Mesenchymal stem cell (in vitro differentiated cells and primary cell): Measurements from ENCODE around the gene IL1RL2.

Experiments
- DNase-seq: peaks from one replicate; pipeline ENCODE4 v3.0.0-alpha.2; 2013
- H2AFZ ChIP-seq: one replicate; pipeline ENCODE4 v1.6.1; 2013; ENCODE audit warnings: low read depth, mild to moderate bottlenecking, control low read depth, inconsistent platforms, low read length, moderate library complexity
- H2AK5ac ChIP-seq: 2 replicates; pipeline ENCODE4 v1.6.1; 2013; ENCODE audit warnings: low read length, moderate library complexity, mild to moderate bottlenecking, inconsistent platforms; ENCODE audit not compliant: severe bottlenecking
- H2BK120ac ChIP-seq: one replicate; pipeline ENCODE4 v1.6.1; 2013; ENCODE audit warnings: low read depth, mild to moderate bottlenecking, inconsistent platforms, low read length, moderate library complexity
- H2BK12ac ChIP-seq, 2 experiments: one replicate each; pipeline ENCODE4 v1.6.1; 2013; ENCODE audit warnings: inconsistent platforms in 2 of 2, low read length in 2 of 2, mild to moderate bottlenecking in 2 of 2, moderate library complexity in 2 of 2, control low read depth in 1 of 2
- H2BK15ac ChIP-seq: one replicate; pipeline ENCODE4 v1.6.1; 2013; ENCODE audit warnings: mild to moderate bottlenecking, low read depth, inconsistent platforms; ENCODE audit not compliant: poor library complexity, severe bottlenecking
- H2BK5ac ChIP-seq: 2 replicates; pipeline ENCODE4 v1.6.1; 2013; ENCODE audit warnings: low read depth, mild to moderate bottlenecking, low read length, control low read depth, inconsistent platforms; ENCODE audit not compliant: poor library complexity, severe bottlenecking
- H3K14ac ChIP-seq, 2 experiments: one replicate each; pipeline ENCODE4 v1.6.1; 2013; ENCODE audit warnings: inconsistent platforms in 2 of 2, low read length in 2 of 2, control low read depth in 1 of 2, mild to moderate bottlenecking in 1 of 2, moderate library complexity in 1 of 2
- H3K18ac ChIP-seq, 2 experiments: one replicate each; pipeline ENCODE4 v1.6.1; 2013; ENCODE audit warnings: inconsistent platforms in 2 of 2, low read length in 2 of 2, control low read depth in 1 of 2, low read depth in 1 of 2, mild to moderate bottlenecking in 1 of 2
- H3K23ac ChIP-seq, 2 experiments: one replicate each; pipeline ENCODE4 v1.6.1; 2013; ENCODE audit warnings: inconsistent platforms in 2 of 2, low read length in 2 of 2, mild to moderate bottlenecking in 2 of 2, moderate library complexity in 2 of 2, control low read depth in 1 of 2
- H3K27ac ChIP-seq: 2 replicates; pipeline ENCODE4 v1.5.1; 2013; ENCODE audit warnings: mild to moderate bottlenecking, moderate library complexity, low read length, control low read depth, inconsistent platforms; ENCODE audit not compliant: poor library complexity, severe bottlenecking
- H3K27me3 ChIP-seq, 2 experiments: 2 replicates each; pipeline versions ENCODE4 v1.6.1 to v1.7.0; 2013; ENCODE audit warnings: low read length in 2 of 2, mild to moderate bottlenecking in 2 of 2, moderate library complexity in 2 of 2, control low read depth in 1 of 2, inconsistent platforms in 1 of 2; ENCODE audit not compliant: control insufficient read depth in 1 of 2, insufficient read depth in 1 of 2
- H3K36me3 ChIP-seq, 2 experiments: 2 replicates each; pipeline versions ENCODE4 v1.6.1 to v1.7.0; 2013; ENCODE audit warnings: low read length in 2 of 2, control low read depth in 1 of 2, inconsistent platforms in 1 of 2, low read depth in 1 of 2, mild to moderate bottlenecking in 1 of 2; ENCODE audit not compliant: insufficient read depth in 2 of 2, control insufficient read depth in 1 of 2
- H3K4ac ChIP-seq, 2 experiments: one replicate each; pipeline ENCODE4 v1.6.1; 2013; ENCODE audit warnings: inconsistent platforms in 2 of 2, low read length in 2 of 2, mild to moderate bottlenecking in 2 of 2, moderate library complexity in 2 of 2, control low read depth in 1 of 2, low read depth in 1 of 2
- H3K4me1 ChIP-seq: 2 replicates; pipeline ENCODE4 v1.6.1; 2013; ENCODE audit warnings: low read depth, low read length, control low read depth; ENCODE audit not compliant: control insufficient read depth, insufficient read depth
- H3K4me2 ChIP-seq: 2 replicates; pipeline ENCODE4 v1.6.1; 2013; ENCODE audit warnings: low read length, mild to moderate bottlenecking, inconsistent platforms; ENCODE audit not compliant: poor library complexity, severe bottlenecking
- H3K4me3 ChIP-seq, 2 experiments: 2 replicates each; pipeline versions ENCODE4 v1.5.1 to v1.7.0; 2013; ENCODE audit warnings: low read length in 2 of 2, mild to moderate bottlenecking in 2 of 2, control low read depth in 1 of 2, low read depth in 1 of 2; ENCODE audit not compliant: insufficient read depth in 1 of 2
- H3K79me1 ChIP-seq: replicated peaks from 2 replicates; pipeline ENCODE4 v1.6.1; 2013; ENCODE audit warnings: mild to moderate bottlenecking, control low read depth, low read length, inconsistent platforms; ENCODE audit not compliant: poor library complexity, severe bottlenecking
- H3K9ac ChIP-seq: 2 replicates; pipeline ENCODE4 v1.7.0; 2013; ENCODE audit warnings: mild to moderate bottlenecking, low read length, moderate library complexity
- H3K9me3 ChIP-seq: 2 replicates; pipeline ENCODE4 v1.7.0; 2013; ENCODE audit warnings: mild to moderate bottlenecking, low read length; ENCODE audit not compliant: control insufficient read depth
- H4K8ac ChIP-seq: one replicate; pipeline ENCODE4 v1.6.1; 2013; ENCODE audit warnings: inconsistent platforms, mild to moderate bottlenecking, low read length, moderate library complexity
- H4K91ac ChIP-seq: one replicate; pipeline ENCODE4 v1.6.1; 2013; ENCODE audit warnings: mild to moderate bottlenecking, low read length, inconsistent platforms
- WGBS: methylation state at CpG from one replicate; pipeline ENCODE4 v1.1.7; 2013; ENCODE audit warnings: mixed read lengths; 5-methylcytosine and 5-hydroxymethylcytosine counted together

IL1RL2 gene

GRCh38 chr2:102142829-102143449 is 43.9 kb upstream of the IL1RL2 start:
- peaks cover 8% of the 10 kb centered on the region for H3K4me1 ChIP-seq
- H3K36me3 ChIP-seq, result peaks cover 10 to 37% of the 10 kb centered on the region in 2 experiments
- peak overlapping the region; percentile 96 for H4K91ac ChIP-seq
- H3K23ac ChIP-seq, result peak overlapping the region in 1 of 2 experiments; percentile 63
- peaks cover 33% of the 10 kb centered on the region for H3K9me3 ChIP-seq
- H3K4me2 ChIP-seq, result peak overlapping the region; percentile 42
- H3K27ac ChIP-seq, result no peak overlapping the region
- no peak overlapping the region for H2AFZ ChIP-seq
- peak overlapping the region; percentile 98 for H3K9ac ChIP-seq
- H3K14ac ChIP-seq, result peak overlapping the region in 1 of 2 experiments; percentile 98
- H4K8ac ChIP-seq, result peak overlapping the region; percentile 85
- peak overlapping the region; percentile 57 to 69 for H3K4ac ChIP-seq
- WGBS, result 14% methylated on average over 35 of the region's 42 CpGs
- H2BK12ac ChIP-seq, result peak overlapping the region; percentile 42 to 51
- H2BK120ac ChIP-seq, result peak overlapping the region; percentile 94
- no peak overlapping the region for H2AK5ac ChIP-seq
- DNase-seq, result peak; percentile 78
- H3K27me3 ChIP-seq, result no peaks in the 10 kb centered on the region
- no peak overlapping the region for H2BK15ac ChIP-seq
- peak overlapping the region; percentile 96 to 97 for H3K18ac ChIP-seq
- peak overlapping the region; percentile 60 to 80 for H3K4me3 ChIP-seq
- H3K79me1 ChIP-seq, result peaks cover 14% of the 10 kb centered on the region
- H2BK5ac ChIP-seq, result no peak overlapping the region

GRCh38 chr2:102143450-102143985 is 43.3 kb upstream of the IL1RL2 start:
- H2AK5ac ChIP-seq, result no peak overlapping the region
- H2BK5ac ChIP-seq, result no peak overlapping the region
- H3K27ac ChIP-seq, result no peak overlapping the region
- H2BK120ac ChIP-seq, result peak overlapping the region; percentile 94
- peak overlapping the region; percentile 57 to 69 for H3K4ac ChIP-seq
- H3K9me3 ChIP-seq, result peaks cover 33% of the 10 kb centered on the region
- H3K4me3 ChIP-seq, result peak overlapping the region in 1 of 2 experiments; percentile 80
- peak overlapping the region in 1 of 2 experiments; percentile 98 for H3K14ac ChIP-seq
- peaks cover 10 to 37% of the 10 kb centered on the region in 2 experiments for H3K36me3 ChIP-seq
- H3K4me2 ChIP-seq, result no peak overlapping the region
- peak overlapping the region; percentile 96 for H4K91ac ChIP-seq
- H3K79me1 ChIP-seq, result peaks cover 15% of the 10 kb centered on the region
- 59% methylated on average over 9 of the region's 10 CpGs for WGBS
- no peaks in the 10 kb centered on the region for H3K27me3 ChIP-seq
- no peak overlapping the region for H2AFZ ChIP-seq
- H3K23ac ChIP-seq, result peak overlapping the region in 1 of 2 experiments; percentile 10
- no peak overlapping the region for H2BK15ac ChIP-seq
- peak overlapping the region; percentile 96 to 97 for H3K18ac ChIP-seq
- peaks cover 8% of the 10 kb centered on the region for H3K4me1 ChIP-seq
- H3K9ac ChIP-seq, result peak overlapping the region; percentile 98
- H2BK12ac ChIP-seq, result peak overlapping the region; percentile 29 to 42
- peak overlapping the region; percentile 85 for H4K8ac ChIP-seq
- peak; percentile 67 for DNase-seq

- no peak overlapping the region for H3K4me2 ChIP-seq
- no peak overlapping the region for H4K8ac ChIP-seq
- peak; percentile 41 for DNase-seq
- H4K91ac ChIP-seq, result no peak overlapping the region
- no peak overlapping the region for H3K23ac ChIP-seq
- no peak overlapping the region for H2BK12ac ChIP-seq
- H3K4me3 ChIP-seq, result peak overlapping the region in 1 of 2 experiments; percentile 80
- no peak overlapping the region for H2AK5ac ChIP-seq
- no peak overlapping the region for H2AFZ ChIP-seq
- no peak overlapping the region for H2BK5ac ChIP-seq
- no peak overlapping the region for H2BK15ac ChIP-seq
- H3K9me3 ChIP-seq, result peaks cover 33% of the 10 kb centered on the region
- peaks cover 10 to 42% of the 10 kb centered on the region in 2 experiments for H3K36me3 ChIP-seq
- peak overlapping the region in 1 of 2 experiments; percentile 74 for H3K18ac ChIP-seq
- H3K4ac ChIP-seq, result no peak overlapping the region
- no peak overlapping the region for H2BK120ac ChIP-seq
- peak overlapping the region; percentile 98 for H3K9ac ChIP-seq
- no peaks in the 10 kb centered on the region for H3K27me3 ChIP-seq
- 91% methylated on average over 4 of the region's 4 CpGs for WGBS
- peaks cover 8% of the 10 kb centered on the region for H3K4me1 ChIP-seq
- H3K79me1 ChIP-seq, result peaks cover 15% of the 10 kb centered on the region
- no peak overlapping the region for H3K27ac ChIP-seq
- no peak overlapping the region for H3K14ac ChIP-seq
These were observed 42.7 kb upstream of the IL1RL2 start for GRCh38 chr2:102144128-102144527.

- H3K14ac ChIP-seq, result no peak overlapping the region
- no peak overlapping the region for H2AK5ac ChIP-seq
- peaks cover 10 to 51% of the 10 kb centered on the region in 2 experiments for H3K36me3 ChIP-seq
- H3K18ac ChIP-seq, result no peak overlapping the region
- peak overlapping the region; percentile 98 for H3K9ac ChIP-seq
- H3K4me2 ChIP-seq, result no peak overlapping the region
- no peak overlapping the region for H2AFZ ChIP-seq
- DNase-seq, result no peak
- no peak overlapping the region for H3K4ac ChIP-seq
- H3K23ac ChIP-seq, result no peak overlapping the region
- H4K8ac ChIP-seq, result no peak overlapping the region
- H3K27ac ChIP-seq, result no peak overlapping the region
- H3K4me1 ChIP-seq, result peaks cover 12% of the 10 kb centered on the region
- peaks cover 39% of the 10 kb centered on the region for H3K9me3 ChIP-seq
- no peak overlapping the region for H2BK15ac ChIP-seq
- no peak overlapping the region for H2BK120ac ChIP-seq
- peaks cover 18% of the 10 kb centered on the region for H3K79me1 ChIP-seq
- no peak overlapping the region for H2BK5ac ChIP-seq
- no peak overlapping the region for H4K91ac ChIP-seq
- 96% methylated on average over 4 of the region's 4 CpGs for WGBS
- no peaks in the 10 kb centered on the region for H3K27me3 ChIP-seq
- no peak overlapping the region for H2BK12ac ChIP-seq
- peak overlapping the region in 1 of 2 experiments; percentile 80 for H3K4me3 ChIP-seq
These were observed 41.7 kb upstream of the IL1RL2 start for GRCh38 chr2:102145107-102145506.
